B cell (primary cell): Measurements from ENCODE around the gene JARID2. TPM values are rescaled to one million over a fixed set of nuclear protein-coding genes. Genes with fewer than 3 reads are reported as not detected.
A peak's percentile ranks its signal among the peaks of the same experiment; 100 is the strongest.

Experiments
- ATAC-seq: fragments of 200-7000 bp; cut with Tn5 transposase; one replicate; pipeline ENCODE4 v1.10.0; 2021; ENCODE audit warnings: low read depth, mild to moderate bottlenecking, moderate number of reproducible peaks, moderate library complexity
- CTCF ChIA-PET: fragments of 350-600 bp; sonication (Branson Sonifier 250); formaldehyde crosslinking; loops from one replicate; lab custom pipeline; 2021; ENCODE audit warnings: antibody characterized with exemption, inconsistent platforms; lab: Charles Lee
- POLR2A ChIA-PET: fragments of 350-600 bp; sonication (Branson Sonifier 250); formaldehyde crosslinking; loops from one replicate; lab custom pipeline; 2021; ENCODE audit warnings: antibody characterized with exemption; lab: Charles Lee
- DNase-seq: peaks from one replicate; pipeline ENCODE4 v3.0.0; 2013
- H2AFZ ChIP-seq: 2 replicates; pipeline ENCODE4 v1.6.1; 2012; ENCODE audit warnings: mild to moderate bottlenecking, low read depth, low read length; ENCODE audit not compliant: insufficient read depth, poor library complexity, severe bottlenecking
- H3K27ac ChIP-seq, 2 donors: 1 replicate in 1 of 2; 2 replicates in 1 of 2; pipeline ENCODE4 v1.5.1; 2012 to 2013; ENCODE audit warnings: low read length in 2 of 2, mild to moderate bottlenecking in 2 of 2, moderate library complexity in 1 of 2
- H3K27me3 ChIP-seq, 4 experiments: fragments of 200-600 bp in 1 of 4; sonication (generic) in 1 of 4; replicated peaks in 1 of 4; 1 replicate in 2 of 4; 2 replicates in 2 of 4; pipeline versions ENCODE4 v1.6.1 to v1.7.0; 2013 to 2016; ENCODE audit warnings: low read length in 3 of 4, mild to moderate bottlenecking in 2 of 4, mixed read lengths in 1 of 4, moderate library complexity in 1 of 4; ENCODE audit not compliant: insufficient read depth in 4 of 4, control insufficient read depth in 3 of 4; ENCODE audit errors: control extremely low read depth in 1 of 4
- H3K36me3 ChIP-seq, 2 experiments: replicated peaks in 1 of 2; 1 replicate in 1 of 2; 2 replicates in 1 of 2; pipeline versions ENCODE4 v1.6.1 to v1.7.1; 2013; ENCODE audit warnings: low read length in 1 of 2; ENCODE audit not compliant: insufficient read depth in 2 of 2, control insufficient read depth in 1 of 2; ENCODE audit errors: control extremely low read depth in 1 of 2, extremely low read depth in 1 of 2
- H3K4me1 ChIP-seq, 2 donors: fragments of 200-600 bp in 1 of 2; sonication (generic) in 1 of 2; 1 replicate in 1 of 2; 2 replicates in 1 of 2; pipeline versions ENCODE4 v1.5.1 to v1.6.1; 2013 to 2017; ENCODE audit warnings: low read length in 2 of 2; ENCODE audit not compliant: control insufficient read depth in 2 of 2, insufficient read depth in 2 of 2
- H3K4me2 ChIP-seq: replicated peaks from 2 replicates; pipeline ENCODE3; 2012; ENCODE audit warnings: mild to moderate bottlenecking, low read depth, low read length; ENCODE audit not compliant: poor library complexity, severe bottlenecking
- H3K4me3 ChIP-seq, 5 experiments: fragments of 200-600 bp in 1 of 5; sonication (generic) in 1 of 5; 1 replicate in 3 of 5; 2 replicates in 2 of 5; pipeline versions ENCODE4 v1.5.1 to v1.7.0; 2011 to 2016; ENCODE audit warnings: low read length in 4 of 5, mild to moderate bottlenecking in 4 of 5, low read depth in 2 of 5, control low read depth in 1 of 5, moderate library complexity in 1 of 5; ENCODE audit not compliant: insufficient read depth in 1 of 5; ENCODE audit errors: control extremely low read depth in 1 of 5, extremely low read depth in 1 of 5
- H3K79me2 ChIP-seq: fragments of 200-600 bp; sonication (generic); one replicate; pipeline ENCODE4 v1.6.0; 2016; ENCODE audit warnings: low read length; ENCODE audit not compliant: control insufficient read depth, insufficient read depth
- H3K9ac ChIP-seq: fragments of 200-600 bp; sonication (generic); 2 replicates; pipeline ENCODE4 v1.6.1; 2017; ENCODE audit warnings: mild to moderate bottlenecking, low read length, moderate library complexity
- H3K9me3 ChIP-seq, 3 donors: one replicate each; pipeline versions ENCODE4 v1.6.1 to v1.7.1; 2013; ENCODE audit warnings: low read length in 2 of 3; ENCODE audit not compliant: control insufficient read depth in 2 of 3, insufficient read depth in 1 of 3; ENCODE audit errors: control extremely low read depth in 1 of 3
- H4K20me1 ChIP-seq: 2 replicates; pipeline ENCODE4 v1.6.0; 2012; ENCODE audit warnings: mild to moderate bottlenecking, low read length; ENCODE audit not compliant: insufficient read depth, control insufficient read depth, poor library complexity, severe bottlenecking
- H3K27ac Mint-ChIP-seq: one replicate; pipeline ENCODE4 v1.8.0; 2021; ENCODE audit warnings: mixed read lengths
- H3K27me3 Mint-ChIP-seq: one replicate; pipeline ENCODE4 v1.8.0; 2021; ENCODE audit warnings: mixed read lengths
- H3K4me1 Mint-ChIP-seq: one replicate; pipeline ENCODE4 v1.8.0; 2021; ENCODE audit warnings: mixed read lengths
- H3K4me3 Mint-ChIP-seq: one replicate; pipeline ENCODE4 v1.8.0; 2021; ENCODE audit warnings: mixed read lengths
- H3K9me3 Mint-ChIP-seq: one replicate; pipeline ENCODE4 v1.8.0; 2022; ENCODE audit warnings: mixed read lengths; ENCODE audit not compliant: insufficient read depth
- EZH2 ChIP-seq: IDR thresholded peaks from 2 replicates; pipeline ENCODE4 v1.6.1; 2012; ENCODE audit warnings: borderline replicate concordance, low read depth, mild to moderate bottlenecking, moderate library complexity, low read length; ENCODE audit not compliant: insufficient read depth, poor library complexity, severe bottlenecking
- WGBS: methylation state at CpG from one replicate; pipeline ENCODE4 v1.1.5; 2013; ENCODE audit warnings: missing lambda C conversion rate; ENCODE audit not compliant: insufficient coverage; 5-methylcytosine and 5-hydroxymethylcytosine counted together
- intact Hi-C: fragments of 100-400 bp; cut with micrococcal nuclease; formaldehyde crosslinking; loops from one replicate; pipeline ENCODE4 v1.10.0; 2022
- polyA plus RNA-seq: library from polyadenylated mRNA; depleted of rRNA; stranded (reverse); fragments of >200 nt; gene quantifications from 2 replicates; pipeline ENCODE4 v1.2.3, GENCODE V29; 2012
- total RNA-seq, 2 donors: library from RNA; stranded (reverse); fragments of 120-200 nt in 1 of 2; gene quantifications; 1 replicate in 1 of 2; 2 replicates in 1 of 2; pipeline versions ENCODE4 v1.2.3 to v1.2.4, GENCODE V29; 2013 to 2022
- TF ChIP-seq, protein P1 (sequence below): fragments of 200-600 bp; IDR thresholded peaks from one replicate; pipeline ENCODE4 v1.8.0; 2022; ENCODE audit warnings: antibody characterized with exemption, mild to moderate bottlenecking

Gene JARID2
- total and polyA plus RNA-seq, 2 donors (not counting 1 experiment from before 2014, with no cell fraction given) = 11.0 to 58.1 TPM

- Mint-ChIP-seq H3K27ac (no peak overlapping the region), H3K9me3 (no peaks in the 10 kb centered on the region), H3K4me3 (no peak overlapping the region), H3K4me1 (peaks cover 29% of the 10 kb centered on the region), H3K27me3 (no peaks in the 10 kb centered on the region)
- Histone ChIP-seq H3K27me3 (no peaks in the 10 kb centered on the region), H3K4me2 (peak overlapping the region; percentile 1), H4K20me1 (peaks cover 89% of the 10 kb centered on the region), H3K36me3 (peaks cover 2 to 3% of the 10 kb centered on the region in 2 experiments), H3K4me3 (no peak overlapping the region), H3K9me3 (no peaks in the 10 kb centered on the region), H3K79me2 (peaks cover 99% of the 10 kb centered on the region), H3K9ac (no peak overlapping the region), H2AFZ (no peak overlapping the region), H3K4me1 (peaks cover 61 to 64% of the 10 kb centered on the region in 2 donors), H3K27ac (no peak overlapping the region)
- no peak for DNase-seq
- ChIA-PET POLR2A (no interaction called here), CTCF (no interaction called here)
- TF ChIP-seq, protein P1, sequence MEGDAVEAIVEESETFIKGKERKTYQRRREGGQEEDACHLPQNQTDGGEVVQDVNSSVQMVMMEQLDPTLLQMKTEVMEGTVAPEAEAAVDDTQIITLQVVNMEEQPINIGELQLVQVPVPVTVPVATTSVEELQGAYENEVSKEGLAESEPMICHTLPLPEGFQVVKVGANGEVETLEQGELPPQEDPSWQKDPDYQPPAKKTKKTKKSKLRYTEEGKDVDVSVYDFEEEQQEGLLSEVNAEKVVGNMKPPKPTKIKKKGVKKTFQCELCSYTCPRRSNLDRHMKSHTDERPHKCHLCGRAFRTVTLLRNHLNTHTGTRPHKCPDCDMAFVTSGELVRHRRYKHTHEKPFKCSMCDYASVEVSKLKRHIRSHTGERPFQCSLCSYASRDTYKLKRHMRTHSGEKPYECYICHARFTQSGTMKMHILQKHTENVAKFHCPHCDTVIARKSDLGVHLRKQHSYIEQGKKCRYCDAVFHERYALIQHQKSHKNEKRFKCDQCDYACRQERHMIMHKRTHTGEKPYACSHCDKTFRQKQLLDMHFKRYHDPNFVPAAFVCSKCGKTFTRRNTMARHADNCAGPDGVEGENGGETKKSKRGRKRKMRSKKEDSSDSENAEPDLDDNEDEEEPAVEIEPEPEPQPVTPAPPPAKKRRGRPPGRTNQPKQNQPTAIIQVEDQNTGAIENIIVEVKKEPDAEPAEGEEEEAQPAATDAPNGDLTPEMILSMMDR = no peak
- no peak for TF ChIP-seq EZH2
- no peak for ATAC-seq
- WGBS = 93% methylated on average over 7 of the region's 9 CpGs
- intact Hi-C loops = loop anchor here (5.0 kb wide), 1 partner anchor 40 kb away; no protein-coding TSS in a partner anchor
Observed at GRCh38 chr6:15362274-15363160, 116.6 kb downstream of the JARID2 start.

DNA sequence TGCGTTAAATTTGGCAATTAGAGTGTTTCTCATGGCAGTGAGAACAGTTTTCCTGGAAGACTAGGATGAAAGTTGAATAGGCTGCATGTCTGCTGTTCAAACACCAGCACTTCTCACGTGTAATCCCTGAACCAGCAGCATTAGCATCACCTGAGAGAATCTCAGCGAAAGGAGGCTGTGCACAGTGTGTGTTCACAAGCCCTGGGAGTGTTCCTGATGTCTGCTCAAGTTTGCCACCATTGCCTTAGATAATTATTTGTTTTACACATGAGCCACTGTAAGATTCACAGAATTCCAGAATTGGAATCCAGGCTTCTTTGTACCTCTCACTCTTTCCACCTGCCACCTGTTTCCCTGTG is 117.3 kb downstream of the JARID2 start:
- Histone ChIP-seq H3K27ac (no peak overlapping the region), H3K4me1 (peaks cover 56 to 67% of the 10 kb centered on the region in 2 donors)

More for the DNA sequence above, 117.3 kb downstream of the JARID2 start:
- Histone ChIP-seq H3K27me3 (no peaks in the 10 kb centered on the region), H3K4me2 (peak overlapping the region; percentile 53), H4K20me1 (peaks cover 87% of the 10 kb centered on the region), H3K9me3 (no peaks in the 10 kb centered on the region), H2AFZ (no peak overlapping the region), H3K4me3 (no peak overlapping the region), H3K79me2 (peaks cover 99% of the 10 kb centered on the region), H3K9ac (no peak overlapping the region), H3K36me3 (peaks cover 3 to 5% of the 10 kb centered on the region in 2 experiments)
- H3K27me3 Mint-ChIP-seq = no peaks in the 10 kb centered on the region
- TF ChIP-seq, protein P1 = no peak
- no peak for TF ChIP-seq EZH2
- intact Hi-C loops = loop anchor here (5.0 kb wide), 1 partner anchor 39 kb away; no protein-coding TSS in a partner anchor
- no peaks in the 10 kb centered on the region for H3K9me3 Mint-ChIP-seq
- no peak overlapping the region for H3K4me3 Mint-ChIP-seq
- ChIA-PET CTCF (no interaction called here), POLR2A (no interaction called here)
- ATAC-seq (no peak), DNase-seq (no peak)
- WGBS = 87% methylated on average over 3 of the region's 3 CpGs
- no peak overlapping the region for H3K27ac Mint-ChIP-seq
- H3K4me1 Mint-ChIP-seq = peaks cover 29% of the 10 kb centered on the region
